Iris pigment epithelial cell (primary cell): Measurements from ENCODE around the gene MYEOV.
A peak's percentile ranks its signal among the peaks of the same experiment; 100 is the strongest.

Source experiments
- DNase-seq: peaks from one replicate; pipeline ENCODE4 v3.0.0-alpha.2; 2011; ENCODE audit warnings: low read depth

MYEOV gene

GRCh38 chr11:69286374-69287371, 7.3 kb upstream of the MYEOV start:
- DNase-seq: no peak

- DNase-seq: no peak
Observed at GRCh38 chr11:69287968-69288882, 5.7 kb upstream of the MYEOV start.

- DNase-seq: no peak
Observed at GRCh38 chr11:69288883-69289242, 5.1 kb upstream of the MYEOV start.

GRCh38 chr11:69290806-69291205, 3.1 kb upstream of the MYEOV start:
- no peak for DNase-seq

GRCh38 chr11:69291459-69292110, 2.4 kb upstream of the MYEOV start:
- DNase-seq: no peak

GRCh38 chr11:69292221-69292648, 1.7 kb upstream of the MYEOV start:
- no peak for DNase-seq

GRCh38 chr11:69293087-69293486, 868 bp upstream of the MYEOV start:
- DNase-seq: no peak

GRCh38 chr11:69294571-69295078, 670 bp downstream of the MYEOV start:
- DNase-seq: no peak

GRCh38 chr11:69295079-69295994, 1.4 kb downstream of the MYEOV start:
- no peak for DNase-seq

GRCh38 chr11:69295995-69296889, 2.3 kb downstream of the MYEOV start:
- DNase-seq: peak; percentile 96

GRCh38 chr11:69296890-69297786, 3.2 kb downstream of the MYEOV start:
- peak; percentile 100 for DNase-seq

- peak; percentile 53 for DNase-seq
Observed at GRCh38 chr11:69297787-69298266, 3.9 kb downstream of the MYEOV start.

- peak; percentile 93 for DNase-seq
Observed at GRCh38 chr11:69298267-69299022, 4.5 kb downstream of the MYEOV start.

GRCh38 chr11:69299023-69299461, 5.1 kb downstream of the MYEOV start:
- DNase-seq: peak; percentile 36

- no peak for DNase-seq
Observed at GRCh38 chr11:69299572-69299971, 5.6 kb downstream of the MYEOV start.

GRCh38 chr11:69300120-69301060, 6.4 kb downstream of the MYEOV start:
- peak; percentile 34 for DNase-seq

GRCh38 chr11:69301081-69301454, 7.1 kb downstream of the MYEOV start:
- no peak for DNase-seq
